BJ (cell line): ENCODE results near the gene PRKAG2. TPM values are rescaled to one million over a fixed set of nuclear protein-coding genes. Genes with fewer than 3 reads are reported as not detected.

Experiments used
- CTCF ChIA-PET: fragments of 350-600 bp; formaldehyde crosslinking; extraction: SDS; loops from one replicate; lab custom pipeline; 2021; ENCODE audit warnings: antibody characterized with exemption, inconsistent platforms; lab: Yijun Ruan, JAX
- POLR2A ChIA-PET: fragments of 300-600 bp; sonication (Branson Sonifier 250); formaldehyde crosslinking; extraction: SDS; loops from one replicate; lab custom pipeline; 2021; ENCODE audit warnings: antibody characterized with exemption; lab: Charles Lee
- DNase-seq: peaks from one replicate; pipeline ENCODE4 v3.0.0-alpha.2; 2011; ENCODE audit warnings: low read depth
- H3K27me3 ChIP-seq: 2 replicates; pipeline ENCODE4 v1.6.0; 2011; ENCODE audit warnings: low read length; ENCODE audit not compliant: control insufficient read depth, insufficient read depth
- H3K36me3 ChIP-seq: 2 replicates; pipeline ENCODE4 v1.5.1; 2011; ENCODE audit warnings: low read length; ENCODE audit not compliant: control insufficient read depth, insufficient read depth
- H3K4me3 ChIP-seq: 2 replicates; pipeline ENCODE4 v1.5.1; 2011; ENCODE audit warnings: low read depth, mild to moderate bottlenecking, control low read depth, low read length
- CTCF ChIP-seq: IDR thresholded peaks from 2 replicates; pipeline ENCODE4 v1.5.1; 2011; ENCODE audit warnings: low read depth, mild to moderate bottlenecking, control low read depth, inconsistent platforms, low read length, moderate library complexity; ENCODE audit not compliant: insufficient read depth
- polyA plus RNA-seq: library from polyadenylated mRNA; depleted of rRNA; stranded (reverse); fragments of >200 nt; gene quantifications from 2 replicates; pipeline ENCODE4 v1.2.3, GENCODE V29; 2011

Gene PRKAG2
- polyA plus RNA-seq, 1 experiment, result 11.3 TPM

GRCh38 chr7:151836927-151837205, 40.0 kb downstream of the PRKAG2 start:
- no peak for DNase-seq
- ChIA-PET POLR2A (no interaction called here), CTCF (no interaction called here)
- H3K27me3 ChIP-seq, result 0 out of 2 replicates have a peak, but pooled peaks cover 2% of the 10 kb centered on the region
- H3K4me3 ChIP-seq, result no peak overlapping the region
- no peaks in the 10 kb centered on the region for H3K36me3 ChIP-seq
- no peak for TF ChIP-seq CTCF

- TF ChIP-seq CTCF, result no peak
- CTCF ChIA-PET, result no interaction called here
- no peak for DNase-seq
- Histone ChIP-seq H3K4me3 (no peak overlapping the region), H3K36me3 (no peaks in the 10 kb centered on the region), H3K27me3 (0 out of 2 replicates have a peak, but pooled peaks cover 2% of the 10 kb centered on the region)
- POLR2A ChIA-PET, result no interaction called here
These were observed 40.6 kb downstream of the PRKAG2 start for GRCh38 chr7:151836191-151836926.

- H3K4me3 ChIP-seq, result no peak overlapping the region
- TF ChIP-seq CTCF, result no peak
- ChIA-PET CTCF (no interaction called here), POLR2A (no interaction called here)
- 0 out of 2 replicates have a peak, but pooled peaks cover 2% of the 10 kb centered on the region for H3K27me3 ChIP-seq
- DNase-seq, result no peak
- no peaks in the 10 kb centered on the region for H3K36me3 ChIP-seq
These were observed 41.3 kb downstream of the PRKAG2 start for GRCh38 chr7:151835636-151836035.

- ChIA-PET CTCF (no interaction called here), POLR2A (no interaction called here)
These were observed 42.5 kb downstream of the PRKAG2 start for GRCh38 chr7:151834271-151835035.

More at GRCh38 chr7:151834271-151835035, 42.5 kb downstream of the PRKAG2 start:
- Histone ChIP-seq H3K4me3 (no peak overlapping the region), H3K36me3 (no peaks in the 10 kb centered on the region), H3K27me3 (peaks cover 2% of the 10 kb centered on the region; the same call in 1 of the 2 replicates)
- no peak for DNase-seq
- no peak for TF ChIP-seq CTCF
